Airway epithelial cell (primary cell): ENCODE results near the gene OSMR. TPM values are rescaled to one million over a fixed set of nuclear protein-coding genes. Genes with fewer than 3 reads are reported as not detected.

ENCODE experiments used
- total RNA-seq: library from RNA; depleted of rRNA; stranded (reverse); fragments of >200 nt; gene quantifications from 2 replicates; pipeline ENCODE4 v1.2.3, GENCODE V29; 2015

Gene OSMR
- 14.5 and 27.4 TPM in 2 replicates for total RNA-seq

GRCh38 chr5:38845526-38846378 lies at the start of gene OSMR:
Gene OSMR, plus strand, starts transcription at chr5:38846012. Its CDS starts 23,033 bp downstream, at chr5:38869045.

Other genes with a start within 250 kb of the OSMR start
- gene RICTOR, start 228.4 kb downstream of the OSMR start, total RNA-seq = 8.1 and 12.6 TPM in 2 replicates